Prostate gland (tissue), 2 donors: Measurements from ENCODE around the gene ASB18.

Experiments used
- CTCF ChIP-seq, 4 experiments: fragments of 200-600 bp in 2 of 4; fragments of 450-650 bp in 2 of 4; sonication (generic) in 2 of 4; IDR thresholded peaks; 1 replicate in 3 of 4; 2 replicates in 1 of 4; pipeline ENCODE4 v1.5.1; 2016 to 2019; ENCODE audit warnings: antibody characterized with exemption in 4 of 4, mild to moderate bottlenecking in 2 of 4, moderate library complexity in 2 of 4
- POLR2A ChIP-seq: fragments of 450-650 bp; IDR thresholded peaks from one replicate; pipeline ENCODE4 v1.6.1; 2016; ENCODE audit warnings: antibody characterized with exemption, mild to moderate bottlenecking
- POLR2AphosphoS5 ChIP-seq: sonication (generic); formaldehyde crosslinking; IDR thresholded peaks from one replicate; pipeline ENCODE4 v1.6.1; 2017; ENCODE audit warnings: antibody characterized with exemption

- no peak for TF ChIP-seq POLR2A
- no peak for TF ChIP-seq CTCF (IDR thresholded peaks at IDR 0.05)
- TF ChIP-seq POLR2AphosphoS5, result no peak
Observed at GRCh38 chr2:236173729-236174607, 90.2 kb downstream of the ASB18 start.
